ENCODE measurements around the gene NPR1. TPM values are rescaled to one million over a fixed set of nuclear protein-coding genes. Genes with fewer than 3 reads are reported as not detected.
A peak's percentile ranks its signal among the peaks of the same experiment; 100 is the strongest.
"Not testable (repeated sequence)": the region's sequence is repeated elsewhere in the genome, so short reads cannot be mapped to it uniquely, and the experiment has no call there.

NPR1 gene
- total RNA-seq, 1 experiment from 2014 or later, result 16.5 TPM

DNA sequence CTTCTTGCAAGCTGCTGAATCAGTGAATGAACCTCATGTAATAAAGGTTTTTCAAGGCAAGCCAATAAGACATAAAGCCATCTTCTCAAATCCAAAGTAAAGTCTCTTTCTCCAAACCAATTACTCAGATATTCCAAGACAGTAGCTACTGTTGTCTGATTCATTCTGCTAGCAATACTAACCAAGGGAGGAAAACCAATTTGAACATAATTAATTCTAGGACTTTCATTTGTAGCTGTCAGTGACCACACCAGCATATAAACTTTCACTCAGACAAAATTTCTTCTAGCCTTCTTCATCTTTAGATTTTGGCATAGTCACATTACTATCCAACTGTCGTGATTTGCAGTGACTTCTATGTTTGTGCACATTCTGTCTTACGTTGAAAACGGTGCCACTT, 38.8 kb downstream of the NPR1 start (continued):
- TF ChIP-seq, protein P1, sequence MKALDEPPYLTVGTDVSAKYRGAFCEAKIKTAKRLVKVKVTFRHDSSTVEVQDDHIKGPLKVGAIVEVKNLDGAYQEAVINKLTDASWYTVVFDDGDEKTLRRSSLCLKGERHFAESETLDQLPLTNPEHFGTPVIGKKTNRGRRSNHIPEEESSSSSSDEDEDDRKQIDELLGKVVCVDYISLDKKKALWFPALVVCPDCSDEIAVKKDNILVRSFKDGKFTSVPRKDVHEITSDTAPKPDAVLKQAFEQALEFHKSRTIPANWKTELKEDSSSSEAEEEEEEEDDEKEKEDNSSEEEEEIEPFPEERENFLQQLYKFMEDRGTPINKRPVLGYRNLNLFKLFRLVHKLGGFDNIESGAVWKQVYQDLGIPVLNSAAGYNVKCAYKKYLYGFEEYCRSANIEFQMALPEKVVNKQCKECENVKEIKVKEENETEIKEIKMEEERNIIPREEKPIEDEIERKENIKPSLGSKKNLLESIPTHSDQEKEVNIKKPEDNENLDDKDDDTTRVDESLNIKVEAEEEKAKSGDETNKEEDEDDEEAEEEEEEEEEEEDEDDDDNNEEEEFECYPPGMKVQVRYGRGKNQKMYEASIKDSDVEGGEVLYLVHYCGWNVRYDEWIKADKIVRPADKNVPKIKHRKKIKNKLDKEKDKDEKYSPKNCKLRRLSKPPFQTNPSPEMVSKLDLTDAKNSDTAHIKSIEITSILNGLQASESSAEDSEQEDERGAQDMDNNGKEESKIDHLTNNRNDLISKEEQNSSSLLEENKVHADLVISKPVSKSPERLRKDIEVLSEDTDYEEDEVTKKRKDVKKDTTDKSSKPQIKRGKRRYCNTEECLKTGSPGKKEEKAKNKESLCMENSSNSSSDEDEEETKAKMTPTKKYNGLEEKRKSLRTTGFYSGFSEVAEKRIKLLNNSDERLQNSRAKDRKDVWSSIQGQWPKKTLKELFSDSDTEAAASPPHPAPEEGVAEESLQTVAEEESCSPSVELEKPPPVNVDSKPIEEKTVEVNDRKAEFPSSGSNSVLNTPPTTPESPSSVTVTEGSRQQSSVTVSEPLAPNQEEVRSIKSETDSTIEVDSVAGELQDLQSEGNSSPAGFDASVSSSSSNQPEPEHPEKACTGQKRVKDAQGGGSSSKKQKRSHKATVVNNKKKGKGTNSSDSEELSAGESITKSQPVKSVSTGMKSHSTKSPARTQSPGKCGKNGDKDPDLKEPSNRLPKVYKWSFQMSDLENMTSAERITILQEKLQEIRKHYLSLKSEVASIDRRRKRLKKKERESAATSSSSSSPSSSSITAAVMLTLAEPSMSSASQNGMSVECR (CRISPR knock-in tag; IDR thresholded peaks at IDR 0.05; ENCODE audit: borderline replicate concordance), result no peak
- TF ChIP-seq HMGA2 (CRISPR knock-in tag; IDR thresholded peaks at IDR 0.05), result no peak
- TF ChIP-seq, protein P2, sequence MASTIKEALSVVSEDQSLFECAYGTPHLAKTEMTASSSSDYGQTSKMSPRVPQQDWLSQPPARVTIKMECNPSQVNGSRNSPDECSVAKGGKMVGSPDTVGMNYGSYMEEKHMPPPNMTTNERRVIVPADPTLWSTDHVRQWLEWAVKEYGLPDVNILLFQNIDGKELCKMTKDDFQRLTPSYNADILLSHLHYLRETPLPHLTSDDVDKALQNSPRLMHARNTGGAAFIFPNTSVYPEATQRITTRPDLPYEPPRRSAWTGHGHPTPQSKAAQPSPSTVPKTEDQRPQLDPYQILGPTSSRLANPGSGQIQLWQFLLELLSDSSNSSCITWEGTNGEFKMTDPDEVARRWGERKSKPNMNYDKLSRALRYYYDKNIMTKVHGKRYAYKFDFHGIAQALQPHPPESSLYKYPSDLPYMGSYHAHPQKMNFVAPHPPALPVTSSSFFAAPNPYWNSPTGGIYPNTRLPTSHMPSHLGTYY (CRISPR knock-in tag; IDR thresholded peaks at IDR 0.05), result no peak
- no peak for TF ChIP-seq ZNF423 (CRISPR knock-in tag; IDR thresholded peaks at IDR 0.05)
- no peak for TF ChIP-seq SMAD4 (CRISPR knock-in tag; IDR thresholded peaks at IDR 0.05)
- TF ChIP-seq, protein P3, sequence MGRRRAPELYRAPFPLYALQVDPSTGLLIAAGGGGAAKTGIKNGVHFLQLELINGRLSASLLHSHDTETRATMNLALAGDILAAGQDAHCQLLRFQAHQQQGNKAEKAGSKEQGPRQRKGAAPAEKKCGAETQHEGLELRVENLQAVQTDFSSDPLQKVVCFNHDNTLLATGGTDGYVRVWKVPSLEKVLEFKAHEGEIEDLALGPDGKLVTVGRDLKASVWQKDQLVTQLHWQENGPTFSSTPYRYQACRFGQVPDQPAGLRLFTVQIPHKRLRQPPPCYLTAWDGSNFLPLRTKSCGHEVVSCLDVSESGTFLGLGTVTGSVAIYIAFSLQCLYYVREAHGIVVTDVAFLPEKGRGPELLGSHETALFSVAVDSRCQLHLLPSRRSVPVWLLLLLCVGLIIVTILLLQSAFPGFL (CRISPR knock-in tag; IDR thresholded peaks at IDR 0.05; ENCODE audit: borderline replicate concordance), result no peak
- TF ChIP-seq CREM (CRISPR knock-in tag; IDR thresholded peaks at IDR 0.05), result no peak
- TF ChIP-seq, protein P4, sequence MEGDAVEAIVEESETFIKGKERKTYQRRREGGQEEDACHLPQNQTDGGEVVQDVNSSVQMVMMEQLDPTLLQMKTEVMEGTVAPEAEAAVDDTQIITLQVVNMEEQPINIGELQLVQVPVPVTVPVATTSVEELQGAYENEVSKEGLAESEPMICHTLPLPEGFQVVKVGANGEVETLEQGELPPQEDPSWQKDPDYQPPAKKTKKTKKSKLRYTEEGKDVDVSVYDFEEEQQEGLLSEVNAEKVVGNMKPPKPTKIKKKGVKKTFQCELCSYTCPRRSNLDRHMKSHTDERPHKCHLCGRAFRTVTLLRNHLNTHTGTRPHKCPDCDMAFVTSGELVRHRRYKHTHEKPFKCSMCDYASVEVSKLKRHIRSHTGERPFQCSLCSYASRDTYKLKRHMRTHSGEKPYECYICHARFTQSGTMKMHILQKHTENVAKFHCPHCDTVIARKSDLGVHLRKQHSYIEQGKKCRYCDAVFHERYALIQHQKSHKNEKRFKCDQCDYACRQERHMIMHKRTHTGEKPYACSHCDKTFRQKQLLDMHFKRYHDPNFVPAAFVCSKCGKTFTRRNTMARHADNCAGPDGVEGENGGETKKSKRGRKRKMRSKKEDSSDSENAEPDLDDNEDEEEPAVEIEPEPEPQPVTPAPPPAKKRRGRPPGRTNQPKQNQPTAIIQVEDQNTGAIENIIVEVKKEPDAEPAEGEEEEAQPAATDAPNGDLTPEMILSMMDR (IDR thresholded peaks at IDR 0.05), result no peak
- TF ChIP-seq CBFB (CRISPR knock-in tag; IDR thresholded peaks at IDR 0.05; ENCODE audit: low read depth), result no peak

DNA sequence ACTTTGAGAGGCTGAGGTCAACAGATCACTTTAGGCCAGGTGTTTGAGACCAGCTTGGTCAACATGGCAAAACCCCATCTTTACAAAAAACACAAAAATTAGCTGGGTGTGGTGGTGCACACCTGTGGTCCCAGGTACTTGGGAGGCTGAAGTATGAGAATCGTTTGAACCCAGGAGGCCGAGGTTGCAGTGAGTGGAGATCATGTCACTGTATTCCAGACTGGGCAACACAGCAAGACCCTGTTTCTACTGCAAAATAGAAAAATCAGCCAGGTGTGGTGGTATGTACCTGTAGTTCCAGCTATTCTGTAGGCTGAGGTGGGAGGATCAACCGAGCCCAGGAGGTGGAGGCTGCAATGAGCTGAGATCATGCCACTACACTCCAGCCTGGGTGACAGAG, 45.2 kb downstream of the NPR1 start:
- Mint-ChIP-seq H3K9me3 (no peaks in the 10 kb centered on the region), H3K4me3 (no peak overlapping the region), H3K4me1 (peaks cover 5% of the 10 kb centered on the region; the same call in 1 of the 2 replicates), H3K27ac (no peak overlapping the region), H3K27me3 (ENCODE audit: low read depth) (no peaks in the 10 kb centered on the region; the same call in 1 of the 2 replicates), H3K36me3 (no peaks in the 10 kb centered on the region)
- TF ChIP-seq ZNF121 (CRISPR knock-in tag; IDR thresholded peaks at IDR 0.05) (peak; percentile 71; the same call in 1 of the 2 replicates), SP1 (CRISPR knock-in tag; conservative IDR thresholded peaks at IDR 0.05) (no peak)
- ChIA-PET CTCF (interaction anchor here (1.4 kb wide), 1 partner anchor 52 kb away, joined by 3 read pairs; no protein-coding TSS in a partner anchor), POLR2A (interaction anchor here (0.6 kb wide), 1 partner anchor 404 kb away, joined by 8 read pairs; no protein-coding TSS in a partner anchor)
- DNase-seq (ENCODE audit: low spot score), result no peak
- ATAC-seq, result no peak

DNA sequence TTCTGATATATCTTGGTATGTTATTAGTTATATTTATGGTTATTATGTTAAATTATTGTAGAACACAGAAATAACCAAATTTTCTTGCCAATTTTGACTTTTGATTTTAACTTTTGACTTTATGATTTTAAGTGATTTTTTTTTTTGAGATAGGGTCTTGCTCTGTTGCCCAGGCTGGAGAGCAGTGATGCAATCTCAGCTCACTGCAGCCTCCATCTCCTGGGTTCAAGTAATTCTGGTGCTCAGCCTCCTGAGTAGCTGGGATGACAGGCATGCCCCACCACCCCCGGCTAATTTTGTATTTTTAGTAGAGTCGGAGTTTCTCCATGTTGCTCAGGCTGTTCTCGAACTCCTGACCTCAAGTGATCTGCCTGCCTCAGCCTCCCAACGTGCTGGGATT, 46.1 kb downstream of the NPR1 start:
- H3K27ac Mint-ChIP-seq; H3K4me3 Mint-ChIP-seq; CTCF ChIA-PET; H3K9me3 Mint-ChIP-seq; ATAC-seq; POLR2A ChIA-PET; H3K36me3 Mint-ChIP-seq; DNase-seq (ENCODE audit: low spot score); H3K27me3 Mint-ChIP-seq (ENCODE audit: low read depth): not testable (repeated sequence)
- peaks cover 14% of the 10 kb centered on the region for H3K4me1 Mint-ChIP-seq
- 0 out of 2 replicates have a peak, but pooled peaks have one; percentile 12 for TF ChIP-seq ZNF121 (CRISPR knock-in tag; IDR thresholded peaks at IDR 0.05)
